ENCODE results near the gene FBXO24. TPM values are rescaled to one million over a fixed set of nuclear protein-coding genes. Genes with fewer than 3 reads are reported as not detected.

The FBXO24 gene
- polyA plus RNA-seq, 3 donors, result 1.8 to 2.6 (median 2.3) TPM

Other genes starting within 250 kb of the FBXO24 start
- gene PILRB, start 228.2 kb upstream of the FBXO24 start, polyA plus RNA-seq (ENCODE audit: insufficient read length in 3 of 3), result 10 to 100 TPM; 35.8 to 63.6 (median 63.1) TPM
- 10 to 100 TPM in 1 of 3 donors, 1 to 10 TPM in 2; 4.5 to 10.1 (median 6.3) TPM for gene PILRA, start 212.8 kb upstream of the FBXO24 start, polyA plus RNA-seq (ENCODE audit: insufficient read length in 3 of 3)
- gene ZCWPW1, start 157.6 kb upstream of the FBXO24 start, polyA plus RNA-seq (ENCODE audit: insufficient read length in 3 of 3), result 1 to 10 TPM; 6.3 to 8.4 (median 7.0) TPM
- gene MEPCE, start 156.5 kb upstream of the FBXO24 start, polyA plus RNA-seq (ENCODE audit: insufficient read length in 3 of 3), result 10 to 100 TPM; 55.0 to 63.4 (median 62.5) TPM
- 10 to 100 TPM; 20.9 to 23.5 (median 23.2) TPM for gene PPP1R35, start 149.8 kb upstream of the FBXO24 start, polyA plus RNA-seq (ENCODE audit: insufficient read length in 3 of 3)
- 1 to 10 TPM in 2 of 3 donors, under 1 TPM in 1; 0.73 to 1.9 (median 1.3) TPM for gene SPACDR, start 122.1 kb upstream of the FBXO24 start, polyA plus RNA-seq (ENCODE audit: insufficient read length in 3 of 3)
- 10 to 100 TPM; 48.2 to 57.9 (median 55.5) TPM for gene TSC22D4, start 107.1 kb upstream of the FBXO24 start, polyA plus RNA-seq (ENCODE audit: insufficient read length in 3 of 3)
- 1 to 10 TPM; 2.4 to 3.2 (median 2.8) TPM for gene NYAP1, start 102.4 kb upstream of the FBXO24 start, polyA plus RNA-seq (ENCODE audit: insufficient read length in 3 of 3)
- 10 to 100 TPM; 11.3 to 16.6 (median 12.8) TPM for gene AGFG2, start 47.1 kb upstream of the FBXO24 start, polyA plus RNA-seq (ENCODE audit: insufficient read length in 3 of 3)
- 1 to 10 TPM; 4.4 to 9.6 (median 7.0) TPM for gene SAP25, start 12.4 kb upstream of the FBXO24 start, polyA plus RNA-seq (ENCODE audit: insufficient read length in 3 of 3)
- gene LRCH4, start 199 bp upstream of the FBXO24 start, polyA plus RNA-seq (ENCODE audit: insufficient read length in 3 of 3), result 10 to 100 TPM; 43.7 to 56.0 (median 46.8) TPM
- 100 to 1,000 TPM; 108 to 146 (median 137) TPM for gene PCOLCE, start 16.0 kb downstream of the FBXO24 start, polyA plus RNA-seq (ENCODE audit: insufficient read length in 3 of 3)
- gene MOSPD3, start 26.2 kb downstream of the FBXO24 start, polyA plus RNA-seq (ENCODE audit: insufficient read length in 3 of 3), result 10 to 100 TPM; 26.8 to 31.5 (median 30.3) TPM
- 1 to 10 TPM in 2 of 3 donors, under 1 TPM in 1; 0.80 to 1.2 (median 1.1) TPM for gene TFR2, start 55.2 kb downstream of the FBXO24 start, polyA plus RNA-seq (ENCODE audit: insufficient read length in 3 of 3)
- gene ACTL6B, start 70.1 kb downstream of the FBXO24 start, polyA plus RNA-seq (ENCODE audit: insufficient read length in 3 of 3), result under 1 TPM in 1 of 3 donors, not detected in 2; 0.09 TPM
- gene GNB2, start 87.4 kb downstream of the FBXO24 start, polyA plus RNA-seq (ENCODE audit: insufficient read length in 3 of 3), result 100 to 1,000 TPM; 195 to 236 (median 231) TPM
- 10 to 100 TPM; 44.1 to 63.6 (median 52.7) TPM for gene GIGYF1, start 107.9 kb downstream of the FBXO24 start, polyA plus RNA-seq (ENCODE audit: insufficient read length in 3 of 3)
- gene POP7, start 119.8 kb downstream of the FBXO24 start, polyA plus RNA-seq (ENCODE audit: insufficient read length in 3 of 3), result 10 to 100 TPM; 29.4 to 33.3 (median 32.6) TPM
- under 1 TPM in 2 of 3 donors, not detected in 1; 0.16 to 0.34 TPM for gene EPO, start 134.1 kb downstream of the FBXO24 start, polyA plus RNA-seq (ENCODE audit: insufficient read length in 3 of 3)
- under 1 TPM in 2 of 3 donors, not detected in 1; 0.04 to 0.10 TPM for gene ZAN, start 147.3 kb downstream of the FBXO24 start, polyA plus RNA-seq (ENCODE audit: insufficient read length in 3 of 3)
- 100 to 1,000 TPM in 1 of 3 donors, 10 to 100 TPM in 2; 93.3 to 102 (median 98.9) TPM for gene EPHB4, start 241.2 kb downstream of the FBXO24 start, polyA plus RNA-seq (ENCODE audit: insufficient read length in 3 of 3)

Measured in renal pelvis (tissue), 3 donors.